CD14-positive monocyte (primary cell): Measurements from ENCODE around the gene PLEKHG2. TPM values are rescaled to one million over a fixed set of nuclear protein-coding genes. Genes with fewer than 3 reads are reported as not detected.

Source experiments
- DNase-seq, 3 donors: peaks; one replicate each; pipeline ENCODE4 v3.0.0-alpha.2; 2011 to 2022
- H2AFZ ChIP-seq: 2 replicates; pipeline ENCODE4 v1.6.0; 2012; ENCODE audit warnings: mild to moderate bottlenecking, low read depth, low read length, inconsistent platforms; ENCODE audit not compliant: insufficient read depth, poor library complexity, severe bottlenecking
- H3K27ac ChIP-seq, 2 donors: 1 replicate in 1 of 2; 2 replicates in 1 of 2; pipeline ENCODE4 v1.5.1; 2012 to 2013; ENCODE audit warnings: low read length in 2 of 2, control low read depth in 1 of 2, inconsistent platforms in 1 of 2, low read depth in 1 of 2, mild to moderate bottlenecking in 1 of 2
- H3K27me3 ChIP-seq, 2 donors: one replicate each; pipeline versions ENCODE4 v1.6.0 to v1.6.1; 2011 to 2013; ENCODE audit warnings: low read length in 2 of 2; ENCODE audit not compliant: control insufficient read depth in 2 of 2, insufficient read depth in 2 of 2
- H3K36me3 ChIP-seq, 2 donors: replicated peaks in 1 of 2; 1 replicate in 1 of 2; 2 replicates in 1 of 2; pipeline versions ENCODE4 v1.5.1 to v1.6.1; 2012 to 2013; ENCODE audit warnings: low read length in 2 of 2, control low read depth in 1 of 2, inconsistent platforms in 1 of 2, mild to moderate bottlenecking in 1 of 2; ENCODE audit not compliant: insufficient read depth in 2 of 2, control insufficient read depth in 1 of 2
- H3K4me1 ChIP-seq, 2 donors: 1 replicate in 1 of 2; 2 replicates in 1 of 2; pipeline versions ENCODE4 v1.5.1 to v1.6.1; 2012 to 2013; ENCODE audit warnings: low read length in 2 of 2, control low read depth in 1 of 2, inconsistent platforms in 1 of 2, mild to moderate bottlenecking in 1 of 2, moderate library complexity in 1 of 2; ENCODE audit not compliant: insufficient read depth in 2 of 2, control insufficient read depth in 1 of 2
- H3K4me2 ChIP-seq: replicated peaks from 2 replicates; pipeline ENCODE3; 2012; ENCODE audit warnings: low read length, moderate library complexity, mild to moderate bottlenecking; ENCODE audit not compliant: poor library complexity, severe bottlenecking; ENCODE audit errors: extremely low read depth
- H3K4me3 ChIP-seq, 3 experiments: fragments of 200-600 bp in 1 of 3; sonication (generic) in 1 of 3; replicated peaks in 1 of 3; 1 replicate in 2 of 3; 2 replicates in 1 of 3; pipeline ENCODE4 v1.5.1; 2011 to 2013; ENCODE audit warnings: low read length in 3 of 3, mild to moderate bottlenecking in 3 of 3, control low read depth in 2 of 3, low read depth in 2 of 3, inconsistent platforms in 1 of 3, moderate library complexity in 1 of 3
- H3K79me2 ChIP-seq: 2 replicates; pipeline ENCODE4 v1.6.0; 2012; ENCODE audit warnings: mild to moderate bottlenecking, control low read depth, inconsistent platforms, low read length, moderate library complexity; ENCODE audit not compliant: insufficient read depth
- H3K9ac ChIP-seq: 2 replicates; pipeline ENCODE4 v1.6.0; 2017; ENCODE audit warnings: low read length, mild to moderate bottlenecking; ENCODE audit not compliant: insufficient read depth, poor library complexity, severe bottlenecking
- H3K9me3 ChIP-seq, 2 donors: replicated peaks in 1 of 2; 1 replicate in 1 of 2; 2 replicates in 1 of 2; pipeline versions ENCODE4 v1.5.1 to v1.6.1; 2012 to 2013; ENCODE audit warnings: low read length in 2 of 2, control low read depth in 1 of 2; ENCODE audit not compliant: control insufficient read depth in 1 of 2, insufficient read depth in 1 of 2
- H4K20me1 ChIP-seq: 2 replicates; pipeline ENCODE4 v1.6.0; 2012; ENCODE audit warnings: mild to moderate bottlenecking, low read length, control low read depth, moderate library complexity; ENCODE audit not compliant: insufficient read depth
- H3K27ac Mint-ChIP-seq, 7 donors: one replicate each; pipeline ENCODE4 v1.8.0; 2020; ENCODE audit warnings: mild to moderate bottlenecking in 7 of 7, mixed read lengths in 7 of 7, moderate library complexity in 6 of 7, inconsistent platforms in 2 of 7
- H3K27me3 Mint-ChIP-seq, 3 donors: one replicate each; pipeline ENCODE4 v1.8.0; 2021 to 2022; ENCODE audit warnings: low read depth in 3 of 3, mild to moderate bottlenecking in 3 of 3, mixed read lengths in 3 of 3, moderate library complexity in 3 of 3, inconsistent platforms in 1 of 3
- H3K36me3 Mint-ChIP-seq, 2 donors: one replicate each; pipeline ENCODE4 v1.8.0; 2020; ENCODE audit warnings: mixed read lengths in 2 of 2, inconsistent platforms in 1 of 2, mild to moderate bottlenecking in 1 of 2
- H3K4me1 Mint-ChIP-seq: one replicate; pipeline ENCODE4 v1.8.0; 2020; ENCODE audit warnings: mild to moderate bottlenecking, mixed read lengths
- H3K4me3 Mint-ChIP-seq, 2 donors: one replicate each; pipeline ENCODE4 v1.8.0; 2020; ENCODE audit warnings: mild to moderate bottlenecking in 2 of 2, mixed read lengths in 2 of 2, moderate library complexity in 1 of 2
- H3K9me3 Mint-ChIP-seq, 7 donors: one replicate each; pipeline ENCODE4 v1.8.0; 2020 to 2022; ENCODE audit warnings: mixed read lengths in 7 of 7, mild to moderate bottlenecking in 6 of 7, moderate library complexity in 6 of 7, inconsistent platforms in 2 of 7
- WGBS: methylation state at CpG from one replicate; pipeline ENCODE4 v1.1.5; 2013; ENCODE audit warnings: missing lambda C conversion rate; ENCODE audit not compliant: insufficient coverage; 5-methylcytosine and 5-hydroxymethylcytosine counted together
- intact Hi-C, 2 donors: fragments of 100-400 bp; cut with micrococcal nuclease; formaldehyde crosslinking; loops; one replicate each; pipeline versions ENCODE4 v1.15.0 to v1.15.1; 2023
- polyA plus RNA-seq, 3 donors: library from polyadenylated mRNA; depleted of rRNA in 1 of 3; unstranded in 2 of 3; stranded (reverse) in 1 of 3; fragments of 300-500 nt in 2 of 3; fragments of >200 nt in 1 of 3; fragmentation: Illumina TruSeq in 2 of 3; gene quantifications; 1 replicate in 2 of 3; 2 replicates in 1 of 3; pipeline ENCODE4 v1.2.3, GENCODE V29; 2012 to 2021
- TF ChIP-seq, protein P1 (sequence below): fragments of 200-600 bp; IDR thresholded peaks from one replicate; pipeline ENCODE4 v1.8.0; 2022; ENCODE audit warnings: antibody characterized with exemption, mild to moderate bottlenecking

The PLEKHG2 gene
- polyA plus RNA-seq, 3 donors: 0.73 to 202 (median 1.2) TPM

DNA sequence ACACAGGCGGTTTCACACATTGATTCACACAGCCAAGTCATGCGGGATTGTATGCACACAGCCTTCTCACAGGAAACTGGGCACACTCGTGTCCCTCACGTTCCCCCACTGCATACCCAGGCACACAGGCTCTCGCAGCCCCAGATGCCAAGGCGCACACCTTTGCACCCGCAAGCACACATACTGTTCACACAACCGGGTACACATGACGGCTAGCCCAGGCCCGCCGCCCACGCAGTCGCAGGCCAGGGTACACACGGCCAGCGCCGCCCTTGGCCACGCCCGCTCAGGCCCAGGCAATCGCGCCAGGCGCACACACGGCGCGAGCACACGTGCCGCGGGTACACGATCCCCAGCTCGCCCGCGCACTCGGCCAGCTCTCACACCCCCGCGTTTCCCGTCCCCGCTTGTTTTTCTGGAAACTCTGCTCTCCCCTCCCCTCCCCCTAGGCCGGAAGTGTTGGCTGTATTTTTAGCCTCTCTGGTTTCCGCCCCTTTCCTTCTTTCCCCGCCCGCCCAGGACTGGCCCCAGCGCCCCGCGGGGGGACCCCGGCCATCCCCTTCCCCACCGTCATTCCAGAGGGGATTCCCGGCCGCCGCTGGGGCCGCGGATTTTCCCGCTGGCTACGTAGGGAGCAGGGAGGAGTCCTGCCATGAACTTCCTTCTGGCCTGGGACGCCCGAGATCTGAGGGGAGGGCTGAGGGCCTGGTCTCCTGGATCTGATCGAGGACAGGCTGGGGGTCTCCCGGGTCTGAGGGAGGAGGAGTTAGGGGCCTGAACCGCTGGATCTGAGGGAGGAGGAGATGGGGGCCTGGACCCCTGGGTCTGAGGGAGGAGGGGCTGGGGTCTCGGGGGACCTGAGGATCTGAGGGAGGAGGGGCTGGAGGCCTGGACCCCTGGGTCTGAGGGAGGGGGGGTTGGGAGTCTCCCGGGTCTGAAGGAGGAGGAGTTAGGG lies 9.8 kb upstream of the PLEKHG2 start:
- Histone ChIP-seq H3K27me3 (no peaks in the 10 kb centered on the region), H3K4me3 (peak overlapping the region; percentile 48 to 96 (median 61)), H4K20me1 (peaks cover 15% of the 10 kb centered on the region), H3K36me3 (peaks cover 9% of the 10 kb centered on the region in 2 donors), H3K9ac (peak overlapping the region; percentile 100), H3K27ac (peak overlapping the region; percentile 98 to 99), H3K9me3 (no peaks in the 10 kb centered on the region), H2AFZ (no peak overlapping the region), H3K4me1 (peaks cover 77 to 80% of the 10 kb centered on the region in 2 donors), H3K79me2 (peaks cover 86% of the 10 kb centered on the region), H3K4me2 (peak overlapping the region; percentile 75)
- peak overlapping the region; percentile 98 to 100 (median 100) for H3K27ac Mint-ChIP-seq
- intact Hi-C loops: loop anchor here in 1 of 2 donors (1.0 to 5.0 kb wide), 2 partner anchors 8 to 720 kb away; no protein-coding TSS in a partner anchor
- H3K9me3 Mint-ChIP-seq: peaks cover 0 to 9% (median 5%) of the 10 kb centered on the region in 7 donors
- peak overlapping the region; percentile 90 to 92 for H3K4me3 Mint-ChIP-seq
- TF ChIP-seq, protein P1, sequence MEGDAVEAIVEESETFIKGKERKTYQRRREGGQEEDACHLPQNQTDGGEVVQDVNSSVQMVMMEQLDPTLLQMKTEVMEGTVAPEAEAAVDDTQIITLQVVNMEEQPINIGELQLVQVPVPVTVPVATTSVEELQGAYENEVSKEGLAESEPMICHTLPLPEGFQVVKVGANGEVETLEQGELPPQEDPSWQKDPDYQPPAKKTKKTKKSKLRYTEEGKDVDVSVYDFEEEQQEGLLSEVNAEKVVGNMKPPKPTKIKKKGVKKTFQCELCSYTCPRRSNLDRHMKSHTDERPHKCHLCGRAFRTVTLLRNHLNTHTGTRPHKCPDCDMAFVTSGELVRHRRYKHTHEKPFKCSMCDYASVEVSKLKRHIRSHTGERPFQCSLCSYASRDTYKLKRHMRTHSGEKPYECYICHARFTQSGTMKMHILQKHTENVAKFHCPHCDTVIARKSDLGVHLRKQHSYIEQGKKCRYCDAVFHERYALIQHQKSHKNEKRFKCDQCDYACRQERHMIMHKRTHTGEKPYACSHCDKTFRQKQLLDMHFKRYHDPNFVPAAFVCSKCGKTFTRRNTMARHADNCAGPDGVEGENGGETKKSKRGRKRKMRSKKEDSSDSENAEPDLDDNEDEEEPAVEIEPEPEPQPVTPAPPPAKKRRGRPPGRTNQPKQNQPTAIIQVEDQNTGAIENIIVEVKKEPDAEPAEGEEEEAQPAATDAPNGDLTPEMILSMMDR: no peak
- H3K4me1 Mint-ChIP-seq: peaks cover 61% of the 10 kb centered on the region
- peaks cover 0 to 3% (median 2%) of the 10 kb centered on the region in 3 donors for H3K27me3 Mint-ChIP-seq
- DNase-seq: peak; percentile 89 to 97 (median 93)
- H3K36me3 Mint-ChIP-seq: peaks cover 20 to 29% of the 10 kb centered on the region in 2 donors
- WGBS: under 1% methylated on average over 46 of the region's 59 CpGs
